Measurements from ENCODE around the gene ALDH1A1. TPM values are rescaled to one million over a fixed set of nuclear protein-coding genes. Genes with fewer than 3 reads are reported as not detected.
"Not testable (repeated sequence)": the region's sequence is repeated elsewhere in the genome, so short reads cannot be mapped to it uniquely, and the experiment has no call there.

The ALDH1A1 gene
- total and polyA plus RNA-seq, 2 donors (not counting 3 experiments of a cell fraction or from before 2014, with no cell fraction given) = 91.1 to 287 TPM

GRCh38 chr9:72864327-72864726 lies 88.5 kb downstream of the ALDH1A1 start:
- H3K79me2 ChIP-seq (ENCODE audit: control insufficient read depth, insufficient read depth, low read length) = no peaks in the 10 kb centered on the region
- H3K27me3 ChIP-seq (ENCODE audit: control insufficient read depth in 2 of 2, insufficient read depth in 2 of 2, low read length in 2 of 2) = no peaks in the 10 kb centered on the region
- ChIA-PET CTCF (interaction anchor here (1.1 to 4.7 kb wide), 4 partner anchors 7 to 230 kb away, joined by 3 to 25 read pairs (median 6); no protein-coding TSS in a partner anchor), POLR2A (no interaction called here)
- no peak overlapping the region for H3K9ac ChIP-seq (replicated peaks; ENCODE audit: extremely low read depth, insufficient read depth, low read length)
- no peak overlapping the region for H3K4me2 ChIP-seq (ENCODE audit: insufficient read depth, low read length)
- no TSS peak for BruUV-seq (replicated peaks)
- DNase-seq (ENCODE audit: low read depth, low spot score) (no peak), FAIRE-seq (no peak)
- no peaks in the 10 kb centered on the region for H3K4me1 ChIP-seq (ENCODE audit: control insufficient read depth, extremely low read depth, insufficient read depth, low read length)
- no peaks in the 10 kb centered on the region for H4K20me1 ChIP-seq (replicated peaks; ENCODE audit: control insufficient read depth, extremely low read depth, insufficient read depth, low read length)
- no peaks in the 10 kb centered on the region for H3K36me3 ChIP-seq (ENCODE audit: control insufficient read depth in 2 of 2, extremely low read depth in 1 of 2, insufficient read depth in 2 of 2, low read length in 2 of 2)
- H3K27ac ChIP-seq (ENCODE audit: insufficient read depth, low read depth, low read length) = no peak overlapping the region
- H3K4me3 ChIP-seq (replicated peaks in 1 of 3; ENCODE audit: insufficient read depth in 1 of 3, low read depth in 1 of 3, low read length in 3 of 3) = no peak overlapping the region
- intact Hi-C loops (cut with micrococcal nuclease) (no loop called here), dilution Hi-C loops (cut with MboI; ENCODE audit: extremely low pct_ligation_motif_present, low sequenced_read_pairs) (loop anchor here (25.0 kb wide), 1 partner anchor 223 kb away; no protein-coding TSS in a partner anchor)
- no peak overlapping the region for H2AFZ ChIP-seq (ENCODE audit: low read depth, low read length)
- H3K9me3 ChIP-seq (replicated peaks; ENCODE audit: control insufficient read depth, insufficient read depth, low read length) = no peaks in the 10 kb centered on the region
- no peaks in the 10 kb centered on the region for H3K9me1 ChIP-seq (replicated peaks; ENCODE audit: control insufficient read depth, extremely low read depth, insufficient read depth, low read length)
- TF ChIP-seq POLR2A (IDR thresholded peaks at IDR 0.05; ENCODE audit: low read depth, low read length) = no peak
- no peak for TF ChIP-seq MYC (IDR thresholded peaks at IDR 0.05; ENCODE audit: low read depth, low read length)
- TF ChIP-seq JUN (IDR thresholded peaks at IDR 0.05; ENCODE audit: borderline replicate concordance, insufficient read depth, insufficient read length, low read depth) = no peak

- H3K9me3 ChIP-seq (replicated peaks; ENCODE audit: control insufficient read depth, insufficient read depth, low read length) = no peaks in the 10 kb centered on the region
- no peaks in the 10 kb centered on the region for H3K79me2 ChIP-seq (ENCODE audit: control insufficient read depth, insufficient read depth, low read length)
- BruUV-seq (replicated peaks) = no TSS peak
- H3K27ac ChIP-seq (ENCODE audit: insufficient read depth, low read depth, low read length) = no peak overlapping the region
- intact Hi-C loops (cut with micrococcal nuclease) = no loop called here
- no peaks in the 10 kb centered on the region for H3K36me3 ChIP-seq (ENCODE audit: control insufficient read depth in 2 of 2, extremely low read depth in 1 of 2, insufficient read depth in 2 of 2, low read length in 2 of 2)
- H3K4me2 ChIP-seq (ENCODE audit: insufficient read depth, low read length) = no peak overlapping the region
- H3K27me3 ChIP-seq (ENCODE audit: control insufficient read depth in 2 of 2, insufficient read depth in 2 of 2, low read length in 2 of 2) = no peaks in the 10 kb centered on the region
- no peaks in the 10 kb centered on the region for H4K20me1 ChIP-seq (replicated peaks; ENCODE audit: control insufficient read depth, extremely low read depth, insufficient read depth, low read length)
- no peak for FAIRE-seq
- ChIA-PET POLR2A (no interaction called here), CTCF (interaction anchor here (1.1 to 4.7 kb wide), 4 partner anchors 8 to 231 kb away, joined by 3 to 25 read pairs (median 6); no protein-coding TSS in a partner anchor)
- DNase-seq (ENCODE audit: low read depth, low spot score) = no peak
- H3K4me3 ChIP-seq (replicated peaks in 1 of 3; ENCODE audit: insufficient read depth in 1 of 3, low read depth in 1 of 3, low read length in 3 of 3) = no peak overlapping the region
- H3K9me1 ChIP-seq (replicated peaks; ENCODE audit: control insufficient read depth, extremely low read depth, insufficient read depth, low read length) = no peaks in the 10 kb centered on the region
- dilution Hi-C loops (cut with MboI; ENCODE audit: extremely low pct_ligation_motif_present, low sequenced_read_pairs) = loop anchor here (25.0 kb wide), 1 partner anchor 224 kb away; no protein-coding TSS in a partner anchor
- H3K4me1 ChIP-seq (ENCODE audit: control insufficient read depth, extremely low read depth, insufficient read depth, low read length) = peaks cover 1% of the 10 kb centered on the region
- H3K9ac ChIP-seq (replicated peaks; ENCODE audit: extremely low read depth, insufficient read depth, low read length) = no peak overlapping the region
- no peak overlapping the region for H2AFZ ChIP-seq (ENCODE audit: low read depth, low read length)
- TF ChIP-seq GATA2 (IDR thresholded peaks at IDR 0.05; ENCODE audit: insufficient read depth, insufficient read length, low read depth, low read length) = no peak
- no peak for TF ChIP-seq POLR2AphosphoS5 (IDR thresholded peaks at IDR 0.05; ENCODE audit: insufficient read depth, low read depth, low read length)
- no peak for TF ChIP-seq MAX (IDR thresholded peaks at IDR 0.05; ENCODE audit: insufficient read depth, insufficient read length)
Measured at GRCh38 chr9:72863456-72864094, 89.3 kb downstream of the ALDH1A1 start.

- H3K9ac ChIP-seq (replicated peaks; ENCODE audit: extremely low read depth, insufficient read depth, low read length); H3K27me3 ChIP-seq (ENCODE audit: control insufficient read depth in 2 of 2, insufficient read depth in 2 of 2, low read length in 2 of 2); DNase-seq (ENCODE audit: low read depth, low spot score); H3K9me3 ChIP-seq (replicated peaks; ENCODE audit: control insufficient read depth, insufficient read depth, low read length); H3K9me1 ChIP-seq (replicated peaks; ENCODE audit: control insufficient read depth, extremely low read depth, insufficient read depth, low read length); H3K79me2 ChIP-seq (ENCODE audit: control insufficient read depth, insufficient read depth, low read length); FAIRE-seq; H3K4me2 ChIP-seq (ENCODE audit: insufficient read depth, low read length); intact Hi-C loops (cut with micrococcal nuclease); H3K4me3 ChIP-seq (replicated peaks in 1 of 3; ENCODE audit: insufficient read depth in 1 of 3, low read depth in 1 of 3, low read length in 3 of 3); H3K27ac ChIP-seq (ENCODE audit: insufficient read depth, low read depth, low read length); POLR2A ChIA-PET; H3K4me1 ChIP-seq (ENCODE audit: control insufficient read depth, extremely low read depth, insufficient read depth, low read length); H2AFZ ChIP-seq (ENCODE audit: low read depth, low read length); BruUV-seq (replicated peaks); H4K20me1 ChIP-seq (replicated peaks; ENCODE audit: control insufficient read depth, extremely low read depth, insufficient read depth, low read length); H3K36me3 ChIP-seq (ENCODE audit: control insufficient read depth in 2 of 2, extremely low read depth in 1 of 2, insufficient read depth in 2 of 2, low read length in 2 of 2): not testable (repeated sequence)
- CTCF ChIA-PET = interaction anchor here (1.2 to 4.7 kb wide), 3 partner anchors 9 to 824 kb away, joined by 4 to 25 read pairs (median 8); no protein-coding TSS in a partner anchor
- dilution Hi-C loops (cut with MboI; ENCODE audit: extremely low pct_ligation_motif_present, low sequenced_read_pairs) = loop anchor here (25.0 kb wide), 1 partner anchor 225 kb away; no protein-coding TSS in a partner anchor
Measured at GRCh38 chr9:72862788-72863187, 90.1 kb downstream of the ALDH1A1 start.
